ENCODE data around the gene TLR6.

GRCh38 chr4:38811297-38811696, 45.3 kb downstream of the TLR6 start:
- no peak for TF ChIP-seq EZH2 (IDR thresholded peaks at IDR 0.05; ENCODE audit: insufficient read depth, poor library complexity, severe bottlenecking)
- no peak for TF ChIP-seq EZH2phosphoT487 (IDR thresholded peaks at IDR 0.05; ENCODE audit: insufficient read depth, low read depth)

Data from GM23248 (cell line).